NCI-H345 treated with DMSO at 0.1 percent for 48 hours (cell line): ENCODE measurements around the gene FAM227B.
A peak's percentile ranks its signal among the peaks of the same experiment; 100 is the strongest.
"Not testable (repeated sequence)": the region's sequence is repeated elsewhere in the genome, so short reads cannot be mapped to it uniquely, and the experiment has no call there.

Experiments used
- DNase-seq: peaks from one replicate; lab custom pipeline; 2025; ENCODE audit not compliant: unreplicated experiment; lab: John Stamatoyannopoulos, UW

Gene FAM227B

GRCh38 chr15:49620658-49621368 lies at the start of gene FAM227B, which contains the start of gene DTWD1:
Gene FAM227B (minus strand): TSS chr15:49620818. CDS start chr15:49615171, 5,647 bp downstream.
Gene DTWD1 (plus strand): TSS chr15:49621048. CDS start chr15:49625168, 4,120 bp downstream.
- peak; percentile 85 for DNase-seq

- no peak for DNase-seq
Measured at GRCh38 chr15:49669288-49669687, 48.7 kb upstream of the FAM227B start.

- DNase-seq: not testable (repeated sequence)
Measured at GRCh38 chr15:49666486-49666885, 45.9 kb upstream of the FAM227B start.

GRCh38 chr15:49664716-49665115 lies 44.1 kb upstream of the FAM227B start:
- no peak for DNase-seq

GRCh38 chr15:49656734-49657133 lies 36.1 kb upstream of the FAM227B start:
- no peak for DNase-seq

GRCh38 chr15:49652922-49653321 lies 32.3 kb upstream of the FAM227B start:
- no peak for DNase-seq

- DNase-seq: no peak
Measured at GRCh38 chr15:49650676-49651075, 30.1 kb upstream of the FAM227B start.

GRCh38 chr15:49649987-49650386 lies 29.4 kb upstream of the FAM227B start:
- no peak for DNase-seq

- DNase-seq: no peak
Measured at GRCh38 chr15:49646891-49647290, 26.3 kb upstream of the FAM227B start.

GRCh38 chr15:49645941-49646340 lies 25.3 kb upstream of the FAM227B start:
- peak; percentile 56 for DNase-seq

GRCh38 chr15:49645277-49645676 lies 24.7 kb upstream of the FAM227B start:
- no peak for DNase-seq

- peak; percentile 49 for DNase-seq
Measured at GRCh38 chr15:49644364-49644794, 23.8 kb upstream of the FAM227B start.

- DNase-seq: no peak
Measured at GRCh38 chr15:49637857-49638256, 17.2 kb upstream of the FAM227B start.

- no peak for DNase-seq
Measured at GRCh38 chr15:49628379-49628778, 7.8 kb upstream of the FAM227B start.

- no peak for DNase-seq
Measured at GRCh38 chr15:49627407-49627877, 6.8 kb upstream of the FAM227B start.

- no peak for DNase-seq
Measured at GRCh38 chr15:49625460-49626036, 4.9 kb upstream of the FAM227B start.

GRCh38 chr15:49624056-49624455 lies 3.4 kb upstream of the FAM227B start:
- DNase-seq: no peak

GRCh38 chr15:49622561-49622960 lies 1.9 kb upstream of the FAM227B start:
- no peak for DNase-seq

GRCh38 chr15:49621887-49622286 lies 1.3 kb upstream of the FAM227B start:
- DNase-seq: no peak

- DNase-seq: no peak
Measured at GRCh38 chr15:49621401-49621811, 788 bp upstream of the FAM227B start.

- DNase-seq: no peak
Measured at GRCh38 chr15:49620199-49620598, 419 bp downstream of the FAM227B start.

GRCh38 chr15:49619226-49619625 lies 1.4 kb downstream of the FAM227B start:
- no peak for DNase-seq
